ENCODE measurements around the gene RAI1.
"Not testable (repeated sequence)": the region's sequence is repeated elsewhere in the genome, so short reads cannot be mapped to it uniquely, and the experiment has no call there.

Gene RAI1

GRCh38 chr17:17684906-17685774, 3.9 kb downstream of the RAI1 start:
- DNase-seq (ENCODE audit: low spot score) = no peak
- TF ChIP-seq CTCF (IDR thresholded peaks at IDR 0.05; ENCODE audit: extremely low read depth, missing control alignments) = no peak

GRCh38 chr17:17685775-17686291, 4.6 kb downstream of the RAI1 start:
- no peak for TF ChIP-seq CTCF (IDR thresholded peaks at IDR 0.05; ENCODE audit: extremely low read depth, missing control alignments)
- no peak for DNase-seq (ENCODE audit: low spot score)

GRCh38 chr17:17689312-17689711, 8.1 kb downstream of the RAI1 start:
- DNase-seq (ENCODE audit: low spot score) = no peak
- TF ChIP-seq CTCF (IDR thresholded peaks at IDR 0.05; ENCODE audit: extremely low read depth, missing control alignments) = no peak

GRCh38 chr17:17690233-17690632, 9.0 kb downstream of the RAI1 start:
- not testable (repeated sequence) for DNase-seq (ENCODE audit: low spot score)

GRCh38 chr17:17691468-17692263, 10.4 kb downstream of the RAI1 start:
- TF ChIP-seq CTCF (IDR thresholded peaks at IDR 0.05; ENCODE audit: extremely low read depth, missing control alignments) = no peak
- peak; percentile 65 for DNase-seq (ENCODE audit: low spot score)

- no peak for TF ChIP-seq CTCF (IDR thresholded peaks at IDR 0.05; ENCODE audit: extremely low read depth, missing control alignments)
- no peak for DNase-seq (ENCODE audit: low spot score)
Observed at GRCh38 chr17:17692353-17693252, 11.3 kb downstream of the RAI1 start.

Data from GM20000 (cell line).